AG09309 (cell line): ENCODE data around the gene PSKH1.

Experiments
- DNase-seq: peaks from one replicate; pipeline ENCODE4 v3.0.0-alpha.2; 2010; ENCODE audit warnings: low read depth
- H3K4me3 ChIP-seq: 2 replicates; pipeline ENCODE4 v1.5.1; 2011; ENCODE audit warnings: mild to moderate bottlenecking, low read depth, low read length, moderate library complexity; ENCODE audit not compliant: control insufficient read depth
- CTCF ChIP-seq: IDR thresholded peaks from 2 replicates; pipeline ENCODE4 v1.5.1; 2011; ENCODE audit warnings: mild to moderate bottlenecking, low read depth, low read length, inconsistent platforms; ENCODE audit not compliant: insufficient read depth, control insufficient read depth; ENCODE audit errors: missing control alignments

Gene PSKH1

DNA sequence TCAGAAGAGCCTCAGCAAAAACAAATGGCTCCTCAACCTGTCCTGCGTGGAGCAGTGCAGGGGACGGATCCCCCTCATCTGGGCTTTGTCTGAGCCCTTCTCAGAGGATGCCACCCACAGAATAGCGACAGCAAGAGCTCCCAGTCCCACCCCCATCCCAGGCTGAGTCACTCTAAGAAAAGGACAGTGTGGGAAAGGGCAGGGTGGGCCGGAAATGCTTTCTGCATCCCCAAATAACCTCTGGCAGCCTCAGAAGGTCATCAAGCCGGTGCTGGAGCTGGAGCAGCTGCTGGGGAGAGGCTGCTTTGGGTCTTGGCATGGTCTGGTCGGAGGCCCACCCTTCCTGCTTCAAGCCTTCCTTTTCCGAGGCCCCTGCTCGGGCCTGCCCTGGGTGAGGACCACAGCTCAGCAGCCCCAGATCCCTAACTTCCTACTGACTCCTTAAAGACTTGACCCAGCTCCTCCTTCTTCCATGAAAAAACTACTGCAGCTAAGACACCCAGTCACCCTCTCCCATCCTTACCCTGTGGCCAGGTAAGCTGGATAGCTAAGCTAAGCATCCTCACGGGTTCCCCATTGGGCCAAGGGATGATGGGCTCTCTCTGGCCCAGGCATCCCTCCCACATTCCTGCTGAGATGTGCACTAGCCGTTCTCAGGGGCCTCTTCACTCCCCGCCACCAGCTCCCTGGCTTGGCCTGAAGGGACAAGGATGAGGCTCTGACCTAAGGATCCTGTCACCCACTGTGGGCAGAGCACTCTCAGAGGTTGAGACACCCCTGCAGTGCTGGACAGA lies 66.7 kb downstream of the PSKH1 start:
- no peak for DNase-seq
- no peak overlapping the region for H3K4me3 ChIP-seq
- no peak for TF ChIP-seq CTCF

- DNase-seq, result no peak
- H3K4me3 ChIP-seq, result no peak overlapping the region
- no peak for TF ChIP-seq CTCF
Observed at GRCh38 chr16:67961551-67961957, 68.5 kb downstream of the PSKH1 start.

DNA sequence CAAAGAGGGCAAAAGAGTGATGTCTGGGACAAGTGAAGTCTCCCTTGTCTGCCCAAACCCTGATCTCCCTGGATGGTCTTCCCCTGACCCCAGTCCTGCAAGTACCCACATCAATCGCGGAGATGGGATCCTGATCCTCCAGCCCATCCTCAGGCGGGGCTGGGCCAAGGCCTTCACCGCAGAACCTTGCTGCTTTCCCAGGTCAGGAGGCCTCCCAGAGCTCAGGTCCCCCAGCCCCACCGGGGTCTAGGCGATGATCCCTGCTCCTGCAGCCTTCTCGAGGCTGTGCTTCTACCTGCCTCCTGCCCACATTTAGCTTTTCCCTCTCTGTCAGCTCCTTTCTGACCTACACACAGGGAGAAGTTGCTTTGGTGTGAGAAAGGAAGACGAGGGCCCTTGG lies 69.1 kb downstream of the PSKH1 start:
- DNase-seq, result no peak
- no peak overlapping the region for H3K4me3 ChIP-seq
- TF ChIP-seq CTCF, result no peak

- H3K4me3 ChIP-seq, result no peak overlapping the region
- TF ChIP-seq CTCF, result no peak
- DNase-seq, result no peak
Observed at GRCh38 chr16:67963292-67963661, 70.2 kb downstream of the PSKH1 start.

GRCh38 chr16:67963662-67964321 lies 70.7 kb downstream of the PSKH1 start:
- no peak for DNase-seq
- TF ChIP-seq CTCF, result no peak
- H3K4me3 ChIP-seq, result no peak overlapping the region

DNA sequence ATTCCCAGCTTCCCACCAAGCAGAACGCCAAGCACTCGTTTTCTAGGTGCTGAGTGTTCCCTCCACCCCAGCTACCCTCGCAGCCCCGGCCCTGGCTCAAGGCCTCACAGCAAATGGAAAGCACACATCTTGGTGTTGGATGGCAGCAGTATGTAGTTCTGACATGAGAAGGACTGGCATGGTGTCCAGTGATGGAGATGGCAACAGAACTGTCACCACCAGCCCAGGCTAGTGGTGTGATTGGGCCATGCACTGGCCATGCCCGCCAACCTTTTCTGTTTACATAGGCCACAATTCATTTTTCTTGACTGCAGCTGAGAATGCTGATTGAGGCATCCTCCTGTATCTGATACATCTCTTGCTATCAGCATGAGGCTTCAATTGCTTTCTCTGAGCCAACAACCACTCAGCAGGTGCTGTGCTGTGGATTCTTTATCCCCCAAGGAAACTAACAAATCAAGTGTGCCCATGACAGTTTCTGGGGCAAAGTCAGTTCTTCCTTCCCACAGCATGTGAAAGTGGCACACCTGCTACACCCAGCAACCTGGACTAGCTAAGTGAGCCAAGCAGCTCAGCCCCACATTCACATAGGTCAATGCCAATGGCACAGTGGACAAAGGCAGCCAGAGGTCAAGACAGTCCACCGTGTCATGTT lies 71.5 kb downstream of the PSKH1 start:
- DNase-seq, result no peak
- no peak overlapping the region for H3K4me3 ChIP-seq
- TF ChIP-seq CTCF, result no peak
